GM21576 (cell line): ENCODE measurements around the gene RSPH3.
A peak's percentile ranks its signal among the peaks of the same experiment; 100 is the strongest.
"Not testable (repeated sequence)": the region's sequence is repeated elsewhere in the genome, so short reads cannot be mapped to it uniquely, and the experiment has no call there.

Experiments used
- ATAC-seq: cut with Tn5 transposase; IDR thresholded peaks from one replicate; pipeline ENCODE4 v1.9.1; 2021; ENCODE audit warnings: mild to moderate bottlenecking, moderate library complexity; ENCODE audit not compliant: unreplicated experiment

Gene RSPH3, protein sequence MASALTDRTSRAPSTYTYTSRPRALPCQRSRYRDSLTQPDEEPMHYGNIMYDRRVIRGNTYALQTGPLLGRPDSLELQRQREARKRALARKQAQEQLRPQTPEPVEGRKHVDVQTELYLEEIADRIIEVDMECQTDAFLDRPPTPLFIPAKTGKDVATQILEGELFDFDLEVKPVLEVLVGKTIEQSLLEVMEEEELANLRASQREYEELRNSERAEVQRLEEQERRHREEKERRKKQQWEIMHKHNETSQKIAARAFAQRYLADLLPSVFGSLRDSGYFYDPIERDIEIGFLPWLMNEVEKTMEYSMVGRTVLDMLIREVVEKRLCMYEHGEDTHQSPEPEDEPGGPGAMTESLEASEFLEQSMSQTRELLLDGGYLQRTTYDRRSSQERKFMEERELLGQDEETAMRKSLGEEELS

DNA sequence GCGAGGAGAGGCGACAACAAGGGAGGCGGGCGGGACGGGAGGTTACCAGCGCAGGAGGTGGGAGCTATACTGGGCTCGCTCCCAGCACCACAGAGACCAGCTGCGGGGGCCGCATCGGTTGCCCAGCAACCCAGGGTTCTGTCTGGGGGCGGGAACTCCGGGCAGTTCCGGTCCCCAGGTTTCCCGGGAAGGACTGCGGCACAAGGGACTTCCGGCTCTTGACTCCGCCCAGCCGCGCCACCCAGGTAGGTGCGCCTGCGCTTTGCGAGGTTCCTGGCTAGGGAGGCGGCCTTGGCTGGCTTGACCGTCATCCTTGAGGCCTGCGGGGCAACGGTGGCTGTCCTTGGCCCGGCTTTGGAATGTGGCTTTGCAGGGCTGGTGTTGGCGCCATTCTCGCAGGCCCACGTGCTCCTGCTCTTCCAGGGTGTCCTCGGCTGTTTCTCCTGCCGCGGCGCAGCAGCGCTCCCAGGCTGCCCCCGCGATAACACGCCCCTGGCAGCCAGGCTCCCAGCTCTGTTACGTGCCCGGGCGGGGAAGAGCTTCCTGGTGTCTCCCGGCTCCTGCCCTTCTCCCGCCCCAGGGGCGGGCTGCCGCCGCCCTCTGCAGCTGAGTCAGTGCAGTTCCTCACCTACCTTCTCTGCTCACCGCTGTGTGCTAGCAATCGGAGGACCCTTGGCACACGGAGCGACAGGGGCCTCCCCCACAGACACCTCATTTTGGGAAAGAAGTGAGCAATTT, at the start of gene RSPH3:
Gene RSPH3, minus strand, starts transcription at position 537 of the 738 bp plus-strand sequence. CDS start 652 bp downstream, outside the sequence.
- ATAC-seq: peak; percentile 92

DNA sequence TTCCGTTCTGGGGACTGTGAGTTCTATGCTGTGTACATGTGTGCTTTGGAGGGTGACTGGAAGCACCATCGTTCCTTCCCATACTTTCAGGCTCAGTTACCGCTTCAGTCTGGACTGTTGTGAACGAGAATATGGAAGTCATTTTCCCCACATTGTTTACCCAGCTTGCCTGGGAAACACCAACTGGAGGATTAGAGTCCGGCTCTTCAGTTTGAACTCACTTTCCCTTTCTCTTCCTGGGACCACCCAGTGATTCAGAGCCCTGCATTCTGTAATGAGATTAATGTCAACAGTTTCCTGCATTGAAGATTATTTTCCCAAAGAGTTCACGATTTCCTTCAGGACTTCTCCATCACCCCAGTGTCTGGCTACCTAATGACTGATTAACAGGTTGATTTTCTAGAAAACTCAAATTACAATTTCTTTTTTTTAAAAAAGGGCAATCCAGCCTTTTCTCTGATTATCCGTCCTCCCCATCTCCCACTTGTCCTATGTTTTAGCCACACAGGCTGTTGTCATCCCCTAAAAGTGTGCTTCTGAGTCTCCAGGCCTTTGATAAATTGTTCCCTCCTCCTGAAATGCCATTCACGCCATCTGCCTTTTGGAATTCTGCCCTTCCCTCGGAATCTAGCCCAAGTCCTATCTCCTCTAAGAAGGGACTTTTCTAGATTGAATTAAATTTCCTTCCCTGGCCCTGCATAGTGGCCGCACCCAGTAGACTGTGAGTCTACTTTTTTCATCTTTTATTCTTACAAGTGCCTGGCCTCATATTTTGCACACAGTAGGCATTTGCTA, 48.1 kb upstream of the RSPH3 start:
- ATAC-seq: no peak

DNA sequence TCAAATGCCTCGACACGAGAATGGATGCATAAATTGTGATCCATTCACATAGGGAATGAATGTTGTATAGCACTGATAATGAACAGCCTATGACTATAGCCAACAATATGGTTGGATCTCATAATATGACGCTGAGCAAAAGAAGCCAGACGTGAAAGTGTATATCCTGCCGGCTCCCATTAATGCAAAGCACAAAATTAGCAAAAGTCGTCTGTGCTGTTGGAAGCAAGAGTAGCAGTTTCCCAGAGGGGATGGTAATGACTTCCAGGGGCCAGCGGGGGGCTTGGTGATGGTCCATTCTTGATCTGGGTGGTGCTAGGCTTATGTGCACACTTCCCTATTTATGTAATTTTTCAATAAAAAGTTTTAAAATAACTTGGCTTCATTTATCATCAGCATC, 45.8 kb upstream of the RSPH3 start:
- no peak for ATAC-seq

DNA sequence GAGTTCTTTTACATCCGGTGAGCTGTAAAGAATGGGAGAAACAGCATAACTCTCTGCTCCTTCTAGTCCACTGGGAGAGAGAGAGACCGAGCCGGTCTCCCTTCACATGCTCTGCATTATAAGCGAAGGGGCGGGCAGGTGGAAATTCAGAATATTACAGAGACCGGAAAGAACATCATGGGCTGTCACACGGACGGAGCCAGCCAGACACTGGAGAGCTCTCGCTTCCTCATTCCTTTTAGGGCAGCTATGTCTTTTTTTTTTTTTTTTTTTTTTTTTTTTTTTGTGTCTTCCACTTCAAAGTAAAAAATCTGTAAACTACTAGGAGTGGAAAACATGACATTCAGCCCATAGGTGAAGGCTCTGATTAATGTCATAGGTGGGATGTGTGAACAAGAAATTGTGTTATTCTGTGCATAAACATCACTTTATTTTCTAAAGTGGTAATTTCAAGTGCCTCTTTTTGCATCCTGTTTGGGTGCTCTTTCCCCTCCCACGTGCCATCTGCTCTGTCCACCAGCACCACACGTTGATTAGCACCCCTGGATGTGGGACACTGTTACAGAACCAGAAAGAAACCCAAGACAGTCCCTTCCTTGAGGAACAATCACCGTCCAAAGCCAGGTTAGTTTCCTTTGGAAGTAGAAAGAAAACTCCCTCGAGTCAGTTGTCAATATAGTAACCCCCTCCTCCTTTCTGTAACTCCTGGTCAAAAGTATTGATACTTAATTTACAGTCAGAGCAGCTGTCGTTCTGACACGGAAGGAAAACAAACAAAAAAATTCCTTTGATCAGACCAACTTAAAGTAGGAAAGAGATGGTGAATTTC, 45.1 kb upstream of the RSPH3 start, which contains the start of gene TAGAP:
Gene TAGAP, minus strand, starts transcription at position 93 of the 829 bp plus-strand sequence. CDS start 845 bp downstream, outside the sequence.
- ATAC-seq: peak; percentile 87

DNA sequence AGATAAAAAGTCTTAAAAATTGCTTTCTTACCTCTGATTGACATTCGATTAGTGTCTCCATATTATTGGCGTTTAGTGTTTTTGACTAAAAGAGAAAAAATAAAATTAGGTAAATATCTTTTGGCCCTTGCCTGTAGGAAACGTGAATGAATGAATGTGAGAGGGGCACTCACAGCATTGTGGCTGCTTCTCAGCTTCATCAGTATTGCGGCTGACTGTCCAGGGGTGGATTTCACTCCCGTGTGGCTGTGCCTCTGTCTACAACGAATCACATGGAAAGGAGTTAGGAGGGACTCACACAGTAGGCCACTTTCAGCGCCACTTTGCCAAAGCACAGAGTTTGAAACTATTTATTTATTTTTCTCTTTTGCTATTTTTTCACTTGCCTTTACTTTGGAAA, 43.9 kb upstream of the RSPH3 start:
- ATAC-seq: no peak

DNA sequence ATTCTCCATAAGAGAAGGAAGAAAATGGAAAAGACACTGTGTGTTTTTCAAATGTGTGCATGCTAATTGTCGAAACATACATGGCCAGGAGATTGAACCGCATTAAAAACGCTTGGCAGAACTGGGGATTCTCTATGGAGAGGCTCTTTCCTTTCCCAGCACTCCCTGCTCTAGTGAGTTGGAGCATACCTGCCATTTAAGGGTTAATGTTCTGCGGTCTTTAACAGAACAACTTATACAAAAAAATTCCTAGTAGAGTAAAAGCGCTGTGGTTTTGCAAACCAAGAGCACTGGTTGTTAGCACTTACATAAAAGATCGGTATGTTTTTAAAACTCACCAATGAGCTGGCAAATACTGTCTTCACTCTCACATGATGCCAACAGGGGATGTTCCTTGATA, 43.2 kb upstream of the RSPH3 start:
- no peak for ATAC-seq

DNA sequence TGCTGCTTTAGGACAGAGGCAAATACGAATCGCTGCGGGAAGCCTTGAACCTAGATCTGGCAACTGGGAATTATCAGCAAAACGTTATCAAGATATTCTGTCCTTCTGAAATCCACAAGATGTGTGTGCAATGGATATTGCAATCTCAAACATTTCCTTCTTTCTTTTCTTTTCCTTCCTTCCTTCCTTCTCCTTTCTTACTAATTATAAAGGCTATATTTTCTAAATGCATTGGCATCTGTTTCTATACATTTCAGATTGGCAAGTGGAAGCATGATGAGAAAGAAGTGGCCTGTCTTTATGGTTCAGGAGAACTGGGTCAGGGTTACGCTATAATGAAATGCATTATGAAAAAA, 42.8 kb upstream of the RSPH3 start:
- no peak for ATAC-seq

DNA sequence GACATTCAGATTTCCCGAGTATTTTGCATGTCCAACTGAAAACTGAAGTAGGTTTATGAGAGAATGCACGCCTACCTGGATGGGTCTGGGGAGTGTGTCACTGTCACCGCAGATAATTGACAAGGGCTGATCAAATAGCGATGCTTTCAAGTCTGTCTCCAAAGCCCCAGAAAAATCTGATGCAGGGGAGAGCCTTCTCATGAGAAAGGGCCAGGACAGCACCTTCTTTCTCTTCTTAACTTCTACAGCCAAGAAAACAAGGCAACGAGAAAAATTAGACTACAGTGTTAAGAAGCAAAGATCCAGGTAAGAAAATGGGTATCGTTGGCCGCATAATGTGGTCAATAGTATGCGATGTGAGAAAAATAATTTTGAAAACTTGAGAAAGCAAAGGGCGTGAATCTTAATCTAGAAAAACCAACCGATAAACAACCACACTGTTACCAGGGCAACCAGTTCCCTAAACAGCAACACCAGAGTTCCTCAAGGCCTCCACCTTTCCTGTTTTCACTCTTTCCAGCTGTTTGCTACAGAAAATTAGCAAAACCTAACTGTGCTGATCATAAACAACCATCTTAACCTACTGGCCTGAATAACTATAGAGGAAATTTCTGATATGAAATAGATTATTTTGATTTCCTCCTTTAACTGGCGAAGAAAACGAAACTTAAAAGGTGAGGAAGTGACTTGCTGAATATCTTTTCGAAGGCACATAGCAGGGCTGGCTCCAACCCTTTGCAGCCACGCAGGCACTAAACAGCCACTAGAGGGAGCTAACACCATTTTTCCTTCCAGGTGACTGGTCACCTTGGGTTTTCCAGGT, 42.2 kb upstream of the RSPH3 start:
- ATAC-seq: peak; percentile 37

DNA sequence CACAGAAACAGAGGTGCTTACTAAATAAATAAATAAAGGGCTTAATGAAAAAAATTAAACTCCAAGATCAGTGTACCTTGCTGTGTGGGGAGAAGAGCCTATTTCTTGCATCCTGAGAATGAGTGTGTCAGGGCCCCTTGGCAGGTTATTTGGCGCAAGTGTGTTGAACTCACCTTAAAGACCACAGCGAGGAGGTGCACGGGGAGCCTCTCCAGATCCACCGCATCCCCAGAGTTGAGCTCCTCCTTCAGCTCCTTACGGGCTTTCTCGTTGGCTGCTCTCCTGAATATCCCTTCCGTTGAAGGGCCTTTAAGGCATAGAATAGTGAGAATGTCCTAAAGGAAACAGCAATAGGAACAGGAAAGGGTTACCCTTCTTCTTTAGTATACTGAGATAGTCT, 41.2 kb upstream of the RSPH3 start:
- ATAC-seq: no peak

DNA sequence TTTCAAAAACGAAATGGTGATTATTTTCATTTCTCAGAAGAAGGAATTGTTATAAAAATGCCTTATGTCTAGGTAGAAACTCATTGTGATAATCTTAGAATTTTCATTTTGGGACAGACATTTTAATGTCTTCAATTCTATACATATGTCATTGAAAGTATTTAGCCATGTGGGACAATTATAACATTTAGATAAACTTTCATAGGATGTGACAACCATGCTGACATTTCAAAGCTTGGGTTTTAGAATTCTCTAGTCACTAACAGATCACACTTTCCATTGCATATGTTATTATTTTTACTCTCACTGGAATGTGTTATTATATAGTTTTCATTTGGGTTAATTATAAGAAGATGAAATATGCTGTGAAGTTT, 39.9 kb upstream of the RSPH3 start:
- ATAC-seq: no peak

DNA sequence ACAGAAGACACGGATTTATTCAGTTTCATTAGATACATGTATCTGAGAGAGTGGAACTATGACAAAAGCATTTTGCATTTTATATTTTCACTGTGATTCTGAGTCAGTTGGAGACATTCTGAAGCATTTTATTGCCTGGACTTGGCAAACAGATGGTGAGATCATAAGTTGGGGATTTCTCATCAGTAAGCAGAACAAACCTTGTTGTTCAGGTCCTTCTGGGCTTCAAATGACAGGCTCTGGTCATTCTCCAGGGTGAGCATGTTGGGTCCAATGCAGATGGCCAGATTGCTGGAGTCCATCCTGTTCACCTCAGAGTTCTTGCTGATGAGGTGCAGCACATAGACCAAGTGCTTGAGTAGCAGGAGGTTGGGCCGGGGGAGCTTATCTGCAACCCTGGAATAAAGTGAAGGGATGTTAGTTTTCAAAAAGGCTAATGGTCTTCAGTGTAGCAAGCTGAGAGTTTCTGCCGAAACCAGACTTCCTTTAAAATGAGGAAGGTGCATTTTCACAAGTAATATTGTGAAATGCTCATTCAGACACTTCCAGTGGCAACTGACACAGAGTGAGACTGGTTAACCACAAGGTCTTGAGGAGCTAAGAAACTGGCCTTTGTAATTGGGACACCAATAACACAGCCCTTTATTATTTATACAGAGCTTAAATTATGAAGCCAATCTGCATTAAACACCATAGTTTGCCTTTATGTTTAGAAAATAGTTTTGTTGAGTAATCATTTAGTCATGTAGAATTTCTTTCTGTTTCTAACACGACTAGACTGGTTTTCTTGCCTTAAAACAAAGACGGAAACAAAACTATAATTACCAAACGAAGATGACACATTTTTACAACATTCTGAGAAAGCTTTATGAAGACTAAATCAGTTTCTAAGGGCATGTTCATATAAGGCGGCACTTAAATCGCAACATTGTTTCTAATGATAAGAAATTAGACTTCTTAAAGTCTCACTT, 39.2 kb upstream of the RSPH3 start:
- ATAC-seq: peak; percentile 78

DNA sequence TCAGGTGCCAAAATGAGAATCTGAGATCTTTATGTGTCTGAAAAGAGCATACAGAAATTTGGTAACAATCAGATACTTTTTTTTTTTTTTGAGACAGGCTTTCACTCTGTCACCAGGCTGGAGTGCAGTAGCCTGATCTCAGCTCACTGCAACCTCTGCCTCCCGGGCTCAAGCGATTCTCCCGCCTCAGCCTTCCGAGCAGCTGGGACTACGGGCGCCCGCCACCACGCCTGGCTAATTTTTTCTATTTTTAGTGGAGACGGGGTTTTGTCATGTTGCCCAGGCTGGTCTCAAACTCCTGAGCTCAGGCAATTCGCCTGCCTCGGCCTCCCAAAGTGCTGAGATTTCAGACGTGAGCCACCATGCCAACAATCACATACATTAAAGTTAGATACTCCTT, 38.3 kb upstream of the RSPH3 start:
- ATAC-seq: not testable (repeated sequence)

DNA sequence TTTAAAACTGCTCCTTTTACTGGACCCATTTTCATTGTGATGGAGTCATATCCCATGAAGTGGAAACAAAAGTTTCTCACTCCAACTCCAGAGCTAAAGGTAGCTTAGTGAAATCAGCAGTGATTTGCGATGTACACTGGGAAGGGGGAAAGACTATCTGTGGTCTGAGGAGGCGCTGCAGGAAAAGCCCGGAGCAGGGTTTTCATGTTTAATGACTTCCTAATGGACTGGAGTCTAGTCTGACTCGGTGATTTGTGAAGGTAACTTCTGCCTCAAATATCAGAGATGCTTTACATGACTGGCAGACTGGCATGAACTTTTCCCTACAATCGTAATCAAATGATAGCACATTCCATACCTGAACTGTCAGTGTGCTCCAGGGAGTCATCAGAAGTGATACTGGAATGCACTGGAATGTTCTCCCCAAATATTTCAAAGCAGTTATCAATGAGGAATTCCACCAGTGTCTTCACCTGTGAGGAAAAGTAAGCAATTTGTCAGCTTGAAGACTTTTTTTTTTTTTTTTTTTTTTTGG, 37.8 kb upstream of the RSPH3 start:
- ATAC-seq: no peak

DNA sequence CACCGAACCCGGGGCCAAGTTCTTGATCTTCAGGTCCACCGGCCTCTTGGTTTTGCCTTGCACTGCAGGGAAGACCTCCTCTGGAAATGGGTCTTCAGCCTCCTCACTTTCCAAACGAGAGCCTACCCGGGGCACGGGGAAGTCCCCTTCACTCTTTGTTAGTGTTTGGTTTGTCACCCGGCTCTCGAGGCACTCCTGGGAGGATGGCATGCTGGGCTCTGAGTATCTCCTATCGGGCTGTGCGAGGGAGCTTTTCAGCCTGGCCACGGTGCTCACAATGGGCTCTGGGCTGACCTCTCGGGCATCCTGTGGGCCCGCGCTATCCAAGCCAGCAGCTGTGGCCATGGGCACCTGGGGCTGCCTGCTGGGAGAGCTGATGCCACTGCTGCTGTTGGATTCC, 36.7 kb upstream of the RSPH3 start:
- ATAC-seq: no peak

DNA sequence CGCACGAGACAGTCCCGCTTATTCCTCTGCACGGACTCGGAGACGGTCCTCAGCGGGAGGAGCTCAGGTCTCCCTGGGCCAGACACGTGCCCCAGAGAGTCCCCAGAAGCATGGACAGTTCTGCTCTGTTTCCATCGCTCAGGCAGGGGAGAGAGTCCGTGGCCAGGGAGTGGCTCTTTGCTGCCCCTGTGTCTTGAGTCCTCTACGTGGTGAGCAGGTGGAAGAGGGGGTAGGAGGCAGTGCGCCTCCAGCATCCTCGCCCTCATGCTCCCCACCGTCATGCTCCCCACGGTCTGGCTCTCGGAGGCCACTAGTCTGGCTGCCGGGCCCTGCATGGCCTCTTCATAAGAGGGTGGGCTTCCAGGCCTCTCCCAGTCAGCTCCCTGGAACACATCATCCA, 35.9 kb upstream of the RSPH3 start:
- no peak for ATAC-seq

DNA sequence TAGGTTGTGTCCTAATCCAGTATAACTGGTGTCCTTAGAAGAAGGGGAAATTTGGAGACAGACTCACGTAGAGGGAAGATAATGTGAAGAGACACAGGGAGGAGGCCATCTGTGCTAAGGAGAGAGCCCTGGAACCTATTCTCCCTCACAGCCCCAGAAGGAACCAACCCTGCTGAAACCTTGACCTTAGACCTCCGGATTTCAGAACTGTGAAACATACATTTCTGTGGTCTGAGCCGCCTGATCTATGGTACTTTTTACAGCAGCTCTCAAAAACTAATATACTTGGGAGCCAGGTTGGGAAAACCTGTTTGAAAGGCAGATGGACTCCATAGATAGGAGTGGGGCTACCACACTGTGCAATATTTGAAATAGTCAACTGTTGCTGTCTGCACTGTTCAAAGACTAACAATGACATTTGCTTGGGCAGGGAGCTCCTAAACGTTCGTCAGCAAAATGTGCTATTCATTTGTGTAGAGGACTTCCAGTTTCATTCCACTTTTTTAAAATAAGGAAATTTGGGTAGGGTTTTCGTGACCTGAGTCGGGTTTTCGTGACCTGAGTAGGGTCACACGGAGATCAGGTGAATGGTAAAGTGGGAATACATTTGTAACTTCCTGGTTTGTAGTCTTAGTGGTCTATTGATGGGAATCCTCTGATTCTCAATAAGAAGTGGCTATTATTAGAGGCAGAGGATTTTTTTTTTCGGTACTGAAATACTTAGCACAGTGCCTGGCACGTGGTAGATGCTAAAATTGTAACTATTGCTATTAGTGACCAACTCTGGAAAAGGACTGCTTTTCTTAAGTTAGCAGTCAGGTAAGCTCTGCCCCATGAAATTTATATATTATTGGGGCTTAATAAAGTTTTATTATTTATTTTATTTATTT, 33.4 kb upstream of the RSPH3 start:
- no peak for ATAC-seq

DNA sequence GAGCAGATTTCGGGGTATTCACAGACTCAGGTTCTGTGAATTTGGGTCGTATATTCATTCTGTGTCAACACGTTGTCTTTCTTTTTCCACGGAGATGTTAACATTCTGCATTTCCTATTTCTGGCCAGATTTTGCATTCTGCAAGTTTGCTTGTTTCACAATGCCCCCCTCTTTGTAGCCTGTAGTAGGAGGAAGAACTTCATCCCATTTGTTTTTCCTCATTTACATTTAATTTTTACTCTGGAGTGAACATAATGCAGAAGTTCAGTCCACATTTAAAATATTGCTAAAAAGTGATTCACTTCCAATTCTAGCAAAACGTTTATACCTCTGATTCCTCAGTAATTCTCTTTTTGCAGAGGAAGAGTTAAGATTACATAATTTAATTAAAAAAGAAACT, 31.8 kb upstream of the RSPH3 start:
- ATAC-seq: no peak
